ENCODE measurements around the gene PRKCE.

The PRKCE gene

DNA sequence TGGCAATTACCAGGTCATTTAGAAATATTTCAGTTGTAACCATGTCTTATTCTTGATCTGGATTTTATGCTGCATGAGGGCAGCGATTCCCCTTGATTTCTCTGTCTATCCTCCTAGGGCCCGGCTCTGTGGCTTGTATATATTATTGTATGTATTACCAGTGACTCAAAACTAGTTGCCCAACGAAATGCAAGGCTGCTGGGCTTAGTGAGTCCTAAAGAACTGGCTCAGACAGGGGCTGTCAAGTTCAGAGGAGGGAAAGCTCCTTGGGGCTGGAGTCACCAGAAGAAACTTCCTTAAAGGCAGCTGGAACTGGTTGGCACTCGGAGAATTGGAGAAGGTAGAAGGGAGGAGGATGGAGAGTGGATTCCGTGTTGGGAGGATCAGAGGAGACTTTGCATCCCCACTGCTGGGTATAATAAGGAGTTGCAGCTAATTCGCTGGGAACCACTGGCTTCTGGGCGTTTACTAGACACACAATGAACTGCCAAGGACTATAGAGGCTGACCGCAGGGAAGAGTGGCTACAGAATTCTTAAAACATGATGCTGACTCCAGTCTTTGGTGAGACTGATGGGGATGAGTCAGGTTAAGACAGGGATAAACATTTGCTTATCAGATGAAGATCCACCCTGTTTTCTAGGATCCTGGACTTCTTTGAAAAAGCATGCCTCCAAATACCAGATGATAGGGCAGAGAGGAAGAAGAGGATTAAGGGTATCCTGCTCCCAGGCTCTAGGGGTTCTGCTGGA, 104.3 kb downstream of the PRKCE start:
- no peak for DNase-seq (ENCODE audit: low read depth)
- TF ChIP-seq, protein P1, sequence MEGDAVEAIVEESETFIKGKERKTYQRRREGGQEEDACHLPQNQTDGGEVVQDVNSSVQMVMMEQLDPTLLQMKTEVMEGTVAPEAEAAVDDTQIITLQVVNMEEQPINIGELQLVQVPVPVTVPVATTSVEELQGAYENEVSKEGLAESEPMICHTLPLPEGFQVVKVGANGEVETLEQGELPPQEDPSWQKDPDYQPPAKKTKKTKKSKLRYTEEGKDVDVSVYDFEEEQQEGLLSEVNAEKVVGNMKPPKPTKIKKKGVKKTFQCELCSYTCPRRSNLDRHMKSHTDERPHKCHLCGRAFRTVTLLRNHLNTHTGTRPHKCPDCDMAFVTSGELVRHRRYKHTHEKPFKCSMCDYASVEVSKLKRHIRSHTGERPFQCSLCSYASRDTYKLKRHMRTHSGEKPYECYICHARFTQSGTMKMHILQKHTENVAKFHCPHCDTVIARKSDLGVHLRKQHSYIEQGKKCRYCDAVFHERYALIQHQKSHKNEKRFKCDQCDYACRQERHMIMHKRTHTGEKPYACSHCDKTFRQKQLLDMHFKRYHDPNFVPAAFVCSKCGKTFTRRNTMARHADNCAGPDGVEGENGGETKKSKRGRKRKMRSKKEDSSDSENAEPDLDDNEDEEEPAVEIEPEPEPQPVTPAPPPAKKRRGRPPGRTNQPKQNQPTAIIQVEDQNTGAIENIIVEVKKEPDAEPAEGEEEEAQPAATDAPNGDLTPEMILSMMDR (IDR thresholded peaks at IDR 0.05; ENCODE audit: insufficient read depth, low read depth, low read length, missing control alignments) = no peak
- no peak overlapping the region for H3K4me3 ChIP-seq (ENCODE audit: low read length)

DNA sequence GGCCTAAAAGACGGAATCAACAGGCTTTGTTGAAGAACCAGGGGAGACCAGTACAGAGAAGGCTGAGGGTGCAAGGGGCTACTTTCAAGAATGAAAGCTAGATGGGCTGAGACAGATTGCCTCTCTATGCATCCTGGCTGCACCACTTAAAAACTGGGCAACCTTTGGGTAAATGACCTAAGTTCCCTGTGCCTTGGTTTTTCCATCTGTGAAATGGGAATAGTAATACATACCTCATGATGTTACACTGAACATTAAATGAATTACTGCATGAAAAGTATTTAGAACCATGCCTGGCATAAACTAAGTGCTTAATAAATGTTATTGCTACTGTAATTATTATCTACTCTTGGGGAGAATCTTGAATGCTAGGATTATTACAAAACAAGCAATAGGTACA, 106.5 kb downstream of the PRKCE start:
- no peak overlapping the region for H3K4me3 ChIP-seq (ENCODE audit: low read length)
- no peak for DNase-seq (ENCODE audit: low read depth)
- TF ChIP-seq, protein P1 (IDR thresholded peaks at IDR 0.05; ENCODE audit: insufficient read depth, low read depth, low read length, missing control alignments) = no peak

DNA sequence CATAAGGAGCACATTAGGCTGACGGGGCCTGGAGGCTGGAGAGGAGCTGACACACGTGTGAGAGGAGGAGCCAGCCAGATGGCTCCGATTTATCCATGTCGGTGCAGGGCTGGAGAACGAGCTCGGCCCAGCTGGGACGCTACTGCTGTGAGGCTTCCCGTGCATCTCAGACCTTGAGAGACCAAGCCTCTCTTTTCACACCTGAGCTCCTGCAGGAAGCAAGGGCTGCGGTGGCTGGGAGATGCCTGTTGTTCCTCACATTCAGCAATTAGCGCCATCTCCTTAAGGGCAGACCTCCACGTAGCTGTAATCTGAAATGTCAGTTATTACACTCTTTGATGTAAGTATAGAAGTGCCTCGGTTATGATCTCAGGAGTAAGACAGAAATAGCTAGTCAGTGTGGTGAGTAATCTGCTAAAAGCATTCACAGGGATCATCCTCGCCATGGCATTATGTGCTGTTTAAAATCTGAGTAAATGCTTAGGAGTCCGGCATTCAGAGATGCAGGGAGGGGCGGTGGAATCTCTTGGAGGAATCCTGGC, 107.9 kb downstream of the PRKCE start:
- TF ChIP-seq, protein P1 (IDR thresholded peaks at IDR 0.05; ENCODE audit: insufficient read depth, low read depth, low read length, missing control alignments) = no peak
- no peak for DNase-seq (ENCODE audit: low read depth)
- no peak overlapping the region for H3K4me3 ChIP-seq (ENCODE audit: low read length)

DNA sequence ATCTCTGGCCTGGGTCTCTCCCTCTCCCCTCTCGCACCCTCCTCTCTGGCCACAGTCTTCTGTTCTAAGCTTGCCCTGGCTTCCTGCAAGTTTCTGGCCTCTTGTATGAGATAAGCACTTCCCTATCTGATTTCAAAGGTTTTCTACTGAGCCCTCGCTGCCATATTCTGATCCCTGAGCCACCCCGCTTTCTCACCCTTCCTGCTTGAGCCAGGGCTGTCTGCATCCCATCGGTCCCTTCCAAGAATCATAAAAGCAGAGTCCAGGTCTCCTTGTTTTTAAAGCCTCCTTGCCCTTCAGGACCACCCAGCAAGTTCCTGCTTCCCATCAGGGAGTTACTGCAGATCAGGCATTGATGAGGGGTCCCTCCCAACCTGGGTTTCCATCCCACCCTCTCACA, 110.2 kb downstream of the PRKCE start:
- DNase-seq (ENCODE audit: low read depth) = no peak
- TF ChIP-seq, protein P1 (IDR thresholded peaks at IDR 0.05; ENCODE audit: insufficient read depth, low read depth, low read length, missing control alignments) = no peak

DNA sequence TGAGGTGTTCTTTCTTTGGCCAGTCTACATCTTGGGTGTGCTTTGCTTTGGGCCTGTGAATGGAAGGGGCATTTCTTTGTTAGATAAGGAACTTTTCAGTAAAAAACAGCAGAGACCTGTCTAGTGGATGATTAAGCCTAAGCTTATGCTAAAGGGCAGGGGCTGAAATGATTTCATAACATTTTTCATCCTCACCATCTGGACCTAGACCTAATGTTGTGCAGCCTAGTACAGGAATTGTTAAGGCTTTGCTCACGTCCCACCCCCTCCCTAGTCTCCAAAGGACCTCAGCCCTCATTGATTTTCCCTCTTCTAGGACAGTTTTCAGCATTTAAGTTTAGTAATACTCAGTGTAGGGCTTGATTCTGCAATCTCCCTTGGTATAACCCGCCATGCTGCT, 111.8 kb downstream of the PRKCE start:
- TF ChIP-seq, protein P1 (IDR thresholded peaks at IDR 0.05; ENCODE audit: insufficient read depth, low read depth, low read length, missing control alignments) = no peak
- DNase-seq (ENCODE audit: low read depth) = no peak
- no peak overlapping the region for H3K4me3 ChIP-seq (ENCODE audit: low read length)

More for the DNA sequence above, 110.2 kb downstream of the PRKCE start:
- H3K4me3 ChIP-seq (ENCODE audit: low read length) = no peak overlapping the region

DNA sequence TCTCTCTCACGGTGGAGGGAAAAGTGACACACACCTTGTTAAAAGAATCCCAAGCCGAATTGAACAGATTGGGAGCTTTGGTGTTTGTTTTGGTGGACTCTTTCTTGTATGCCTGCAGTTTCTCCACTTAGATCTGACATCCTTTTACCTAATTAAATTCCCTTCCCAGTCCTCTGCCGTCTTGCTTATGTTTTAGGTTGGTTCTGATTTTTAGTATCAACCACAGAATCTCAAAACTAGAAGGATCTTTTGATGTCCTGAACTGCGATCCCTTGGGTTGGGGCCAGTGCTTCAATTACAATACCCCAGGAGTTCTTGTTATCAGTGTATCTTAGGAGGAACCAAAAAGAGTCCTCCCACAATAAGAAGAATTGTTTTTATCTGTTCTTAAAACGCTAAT, 112.3 kb downstream of the PRKCE start:
- TF ChIP-seq, protein P1 (IDR thresholded peaks at IDR 0.05; ENCODE audit: insufficient read depth, low read depth, low read length, missing control alignments) = no peak
- no peak overlapping the region for H3K4me3 ChIP-seq (ENCODE audit: low read length)
- DNase-seq (ENCODE audit: low read depth) = no peak
